ENCODE measurements around the gene KIAA0586.
"Not testable (repeated sequence)": the region's sequence is repeated elsewhere in the genome, so short reads cannot be mapped to it uniquely, and the experiment has no call there.

Gene KIAA0586

DNA sequence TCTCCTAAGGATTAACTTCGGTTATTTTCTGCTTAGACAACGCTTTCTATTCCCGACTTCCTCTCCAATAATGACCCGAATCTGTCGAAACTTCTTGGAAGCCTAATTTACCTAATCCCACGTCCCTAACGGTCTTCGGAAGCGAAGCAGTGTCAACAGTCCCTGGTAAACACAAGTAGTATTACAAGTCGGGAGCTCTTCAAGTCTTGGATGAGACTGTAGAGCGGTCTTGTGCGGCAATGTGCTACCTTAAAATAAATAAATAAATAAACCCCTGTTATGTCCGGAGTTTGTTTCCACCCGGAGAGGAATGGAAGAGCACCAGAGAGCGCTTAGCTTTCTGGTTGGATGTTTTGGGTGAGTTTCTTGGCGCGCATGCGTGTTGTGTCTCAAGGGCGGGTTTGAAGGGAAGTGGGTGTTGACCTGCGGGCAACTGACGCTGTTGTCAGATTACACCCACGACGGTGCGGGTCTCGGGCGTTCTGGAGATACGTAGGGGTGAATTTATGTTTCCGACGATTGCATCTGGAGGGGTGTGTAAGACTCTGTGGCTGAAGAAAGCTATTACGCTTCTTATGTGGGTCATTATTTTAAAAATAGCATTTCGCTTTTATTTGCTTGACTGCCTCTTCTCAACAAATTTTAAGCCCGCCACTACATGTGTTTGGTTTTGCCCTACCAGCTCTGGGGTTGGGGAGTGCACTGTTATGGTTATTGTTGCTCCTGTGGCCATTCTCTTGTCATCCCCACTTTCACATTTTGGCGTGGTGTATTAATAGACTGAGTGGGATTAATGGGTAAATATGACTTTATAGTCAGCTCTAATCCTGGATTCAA is at the start of gene KIAA0586, which contains the start of gene TIMM9:
Gene KIAA0586, plus strand, starts transcription at position 439 of the 837 bp plus-strand sequence. CDS start 546 bp downstream, outside the sequence.
Gene TIMM9, minus strand, starts transcription at position 251 of the 837 bp plus-strand sequence. CDS start 15,586 bp downstream, outside the sequence.
- DNase-seq, result no peak

DNA sequence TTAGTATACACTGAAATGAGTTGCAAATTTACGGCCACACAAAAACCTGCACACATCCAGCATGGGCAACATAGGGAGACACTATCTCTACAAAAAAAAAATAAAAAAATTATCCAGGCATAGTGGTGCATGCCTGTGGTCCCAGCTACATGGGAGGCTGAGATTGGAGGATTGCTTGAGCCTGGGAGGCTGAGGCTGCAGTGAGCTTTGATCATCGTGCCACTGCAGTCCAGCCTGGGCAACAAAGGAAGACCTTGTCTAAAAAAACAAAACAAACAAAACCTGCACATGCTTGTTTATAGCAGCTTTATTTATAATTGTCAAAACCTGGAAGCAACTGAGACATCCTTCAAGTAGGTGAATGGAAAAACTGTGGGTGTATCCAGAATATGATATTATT is 36.7 kb upstream of the KIAA0586 start:
- DNase-seq, result no peak

GRCh38 chr14:58395562-58395811 is 32.0 kb upstream of the KIAA0586 start:
- DNase-seq, result no peak

DNA sequence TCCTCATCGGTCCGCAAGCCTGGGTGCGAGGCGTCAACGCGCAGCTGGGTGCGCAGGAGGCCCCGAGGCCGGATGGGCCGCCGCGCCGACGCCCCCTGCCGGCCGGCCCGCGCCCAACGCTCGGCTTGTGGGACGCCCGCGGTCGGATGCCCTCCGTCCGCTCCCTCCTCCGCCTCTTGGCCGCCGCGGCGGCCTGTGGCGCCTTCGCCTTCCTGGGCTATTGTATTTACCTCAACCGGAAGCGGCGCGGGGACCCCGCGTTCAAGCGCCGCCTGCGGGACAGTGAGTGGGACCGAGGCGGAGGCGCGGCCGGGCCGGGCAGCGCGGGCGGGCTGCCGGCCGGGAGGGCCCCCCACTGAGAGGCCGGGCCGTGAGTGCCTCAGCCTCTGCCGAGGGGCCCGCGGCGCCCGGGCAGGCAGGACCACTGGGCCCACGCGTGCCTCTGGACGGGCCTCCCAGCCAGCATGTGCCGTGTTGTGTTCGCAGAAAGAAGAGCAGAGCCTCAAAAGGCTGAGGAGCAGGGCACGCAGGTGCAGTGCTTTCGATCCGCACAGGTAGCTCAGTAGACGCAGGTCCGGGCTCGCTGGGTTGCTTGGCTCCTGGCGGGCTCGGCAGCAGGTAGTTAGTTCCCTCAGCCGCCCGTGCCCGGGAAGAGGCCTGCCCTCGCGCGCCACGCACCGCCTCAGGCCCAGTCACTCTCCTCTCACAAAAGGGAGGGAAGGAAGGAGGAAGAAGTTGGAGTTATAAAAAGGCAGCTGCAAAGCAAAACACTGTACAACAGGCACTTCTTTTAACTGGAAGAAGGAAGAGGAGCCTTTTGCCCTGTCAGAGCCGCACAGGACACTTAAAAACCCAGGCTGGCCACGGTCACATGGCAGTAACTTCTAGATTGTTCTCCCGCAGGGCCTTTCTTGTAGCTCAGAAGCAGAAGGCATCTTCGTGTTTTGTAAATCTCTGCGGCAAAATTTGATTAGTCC is 31.4 kb upstream of the KIAA0586 start, which contains the start of gene TOMM20L:
Gene TOMM20L, plus strand, starts transcription at position 119 of the 977 bp plus-strand sequence. Its CDS starts 28 bp downstream, at position 147.
- DNase-seq, result no peak

DNA sequence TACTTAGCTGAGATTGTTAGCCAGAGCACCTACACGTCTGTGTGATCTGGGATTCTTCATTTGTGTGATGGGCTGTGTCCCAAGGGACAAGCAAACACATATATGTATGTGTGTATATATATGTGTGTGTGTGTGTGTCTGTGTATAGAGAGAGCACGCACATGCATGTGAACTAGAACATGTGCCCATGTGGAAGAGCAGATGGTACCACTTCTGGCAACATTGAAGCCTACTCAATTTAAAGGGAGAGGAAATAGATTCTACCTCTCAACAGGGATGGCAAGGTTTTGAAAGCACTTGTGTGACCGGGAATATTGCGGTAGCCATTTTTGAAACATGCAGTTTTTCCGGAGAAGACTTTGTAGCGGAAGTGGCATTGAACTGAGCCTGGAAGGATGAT is 30.4 kb upstream of the KIAA0586 start:
- DNase-seq, result no peak

DNA sequence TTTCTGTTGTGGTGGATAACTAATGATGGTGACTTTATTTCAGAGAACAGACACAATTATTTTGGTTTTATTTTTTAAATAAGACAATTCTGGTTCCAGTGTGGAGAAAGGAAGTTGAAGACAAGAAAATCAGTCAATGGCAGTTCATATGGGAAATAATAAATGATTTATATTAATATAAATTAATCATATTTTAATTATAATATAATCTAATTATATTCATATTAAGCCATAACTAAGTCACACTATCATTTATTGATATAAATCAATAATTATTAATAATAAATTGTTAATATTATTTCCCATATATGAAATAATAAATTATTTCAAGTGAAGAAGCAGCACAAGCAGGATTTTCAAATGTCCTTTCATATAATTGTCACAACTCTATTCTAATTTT is 29.0 kb upstream of the KIAA0586 start:
- no peak for DNase-seq

GRCh38 chr14:58398895-58399294 is 28.6 kb upstream of the KIAA0586 start:
- DNase-seq, result no peak

DNA sequence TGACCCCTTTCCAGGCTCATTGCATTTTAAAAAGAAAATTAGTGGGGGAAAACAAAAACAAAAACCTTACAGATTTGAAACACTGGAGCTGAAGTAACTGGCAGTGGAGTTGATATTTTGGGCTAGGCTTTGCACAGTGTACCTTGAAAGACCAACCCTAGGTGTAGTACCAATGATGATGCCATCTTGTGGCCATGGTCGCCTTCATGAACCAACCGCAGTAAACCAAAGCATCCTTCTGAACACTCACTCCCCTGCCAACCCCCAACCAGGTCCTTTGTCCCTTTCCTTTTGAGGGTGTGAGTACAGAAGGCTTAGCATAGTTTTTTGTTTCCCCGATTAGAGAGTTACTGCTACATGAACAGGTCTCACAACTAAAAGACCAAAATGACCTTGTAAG is 25.9 kb upstream of the KIAA0586 start:
- no peak for DNase-seq

DNA sequence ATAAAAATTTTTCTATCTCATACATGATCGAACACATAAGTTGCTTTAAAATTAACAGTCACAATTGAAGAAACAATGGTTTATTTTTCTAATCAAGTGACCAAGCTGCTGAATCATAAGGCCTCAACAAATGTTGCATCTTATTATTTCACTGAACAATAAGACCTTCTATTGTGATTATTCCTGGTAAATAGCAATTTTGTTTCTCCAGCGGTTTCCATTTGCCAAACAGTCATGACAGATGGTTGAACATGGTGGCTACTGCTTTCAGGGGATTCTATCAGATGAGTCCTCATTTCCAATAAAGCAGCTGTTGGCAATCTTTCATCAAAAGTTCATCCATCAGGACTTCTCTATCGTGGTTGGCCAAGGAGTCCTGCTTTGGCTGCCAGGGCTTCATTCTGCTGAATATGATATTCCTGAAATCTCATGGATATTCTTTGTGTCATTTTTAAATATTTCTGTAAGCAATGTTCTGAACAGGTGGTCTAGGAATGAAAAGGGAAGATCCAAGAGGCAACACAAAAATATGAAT is 18.8 kb upstream of the KIAA0586 start:
- DNase-seq, result no peak

- no peak for DNase-seq
These were observed 12.7 kb upstream of the KIAA0586 start for GRCh38 chr14:58414845-58415244.

DNA sequence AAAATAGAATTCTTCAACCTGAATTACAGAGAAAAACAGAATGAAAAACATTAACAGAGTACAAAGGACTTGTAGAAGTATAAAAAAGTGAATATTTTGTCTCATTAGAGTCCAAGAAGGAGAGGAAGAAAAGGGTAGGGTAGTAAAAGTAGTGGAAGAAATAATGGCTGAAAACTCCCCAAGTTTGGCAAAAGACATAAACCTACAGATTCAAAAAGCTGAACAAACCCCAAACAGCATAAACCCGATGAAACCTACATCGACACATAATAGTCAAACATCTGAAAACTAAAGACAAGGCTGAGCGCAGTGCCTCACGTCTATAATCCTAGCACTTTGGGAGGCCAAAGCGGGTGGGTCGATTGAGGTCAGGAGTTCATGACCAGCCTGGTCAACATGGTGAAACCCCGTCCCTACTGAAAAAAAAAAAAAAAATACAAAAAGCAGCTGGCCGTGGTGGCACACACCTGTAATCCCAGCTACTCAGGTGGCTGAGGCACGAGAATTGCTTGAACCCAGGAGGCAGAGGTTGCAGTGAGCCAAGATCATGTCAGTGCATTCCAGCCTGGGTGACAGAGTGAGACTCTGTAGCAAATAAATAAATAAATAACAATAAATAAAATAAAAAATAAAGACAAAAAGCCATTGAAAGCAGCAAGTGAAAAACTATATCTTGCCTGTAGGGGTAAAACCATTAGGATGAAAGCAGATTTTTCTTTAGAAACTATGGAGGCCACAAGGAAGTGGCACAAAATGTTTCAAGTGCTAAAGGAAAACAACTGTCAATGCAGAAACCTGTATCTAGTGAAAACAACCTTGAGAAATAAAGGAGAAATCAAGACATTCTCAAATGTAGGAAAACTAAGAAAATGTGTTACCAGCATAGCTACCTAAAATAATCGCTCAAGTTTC is 11.6 kb upstream of the KIAA0586 start:
- DNase-seq, result no peak

- not testable (repeated sequence) for DNase-seq
These were observed 10.6 kb upstream of the KIAA0586 start for GRCh38 chr14:58416934-58417333.

- DNase-seq, result no peak
These were observed 744 bp upstream of the KIAA0586 start for GRCh38 chr14:58426670-58427280.

DNA sequence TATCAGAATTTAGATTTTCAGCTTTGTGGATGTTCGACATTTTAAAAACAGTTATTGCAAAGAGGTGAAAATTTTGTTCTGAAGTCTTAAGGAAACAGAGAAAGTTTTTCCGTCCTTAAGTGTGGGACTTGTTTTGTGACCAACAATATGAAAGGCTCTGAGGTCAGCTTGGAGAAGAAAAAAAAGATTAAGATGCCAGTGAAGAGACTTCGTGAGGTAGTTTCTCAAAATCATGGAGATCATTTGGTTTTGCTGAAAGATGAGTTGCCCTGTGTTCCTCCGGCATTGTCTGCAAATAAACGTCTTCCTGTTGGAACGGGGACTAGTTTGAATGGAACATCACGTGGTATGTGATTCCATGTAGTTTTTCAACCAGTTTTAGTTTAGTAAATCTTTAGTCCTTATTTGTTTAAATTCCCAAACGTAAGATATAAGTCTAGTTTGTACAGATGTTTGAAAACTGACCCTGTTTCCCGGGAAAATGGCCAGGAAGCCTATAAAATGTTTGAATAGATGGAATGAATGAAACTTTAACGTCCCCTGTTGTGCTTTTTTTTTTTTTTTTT is 682 bp downstream of the KIAA0586 start:
- no peak for DNase-seq

GRCh38 chr14:58430156-58430555 is 2.6 kb downstream of the KIAA0586 start:
- no peak for DNase-seq

GRCh38 chr14:58439476-58439875 is 12.0 kb downstream of the KIAA0586 start:
- no peak for DNase-seq

DNA sequence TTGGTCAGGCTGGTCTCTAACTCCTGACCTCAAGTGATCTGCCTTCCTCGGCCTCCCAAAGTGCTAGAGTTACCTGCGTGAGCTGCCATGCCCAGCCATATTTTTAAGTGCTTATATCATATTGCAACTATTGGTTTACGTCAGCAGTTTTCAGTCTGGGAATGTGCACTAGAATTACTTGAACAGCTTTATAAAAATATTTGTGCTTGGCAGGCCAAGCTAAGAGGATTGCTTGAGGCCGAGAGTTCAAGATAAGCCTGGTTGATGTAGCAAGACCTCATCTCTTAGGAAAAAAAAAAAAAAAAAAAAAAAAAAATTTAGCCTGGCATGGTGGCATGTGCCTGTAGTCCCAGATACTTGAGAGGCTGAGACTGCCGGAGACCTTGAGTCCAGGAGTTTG is 17.1 kb downstream of the KIAA0586 start:
- no peak for DNase-seq

- no peak for DNase-seq
These were observed 28.2 kb downstream of the KIAA0586 start for GRCh38 chr14:58455593-58456265.

GRCh38 chr14:58460772-58461171 is 33.3 kb downstream of the KIAA0586 start:
- DNase-seq, result no peak

- DNase-seq, result no peak
These were observed 35.6 kb downstream of the KIAA0586 start for GRCh38 chr14:58463147-58463546.

DNA sequence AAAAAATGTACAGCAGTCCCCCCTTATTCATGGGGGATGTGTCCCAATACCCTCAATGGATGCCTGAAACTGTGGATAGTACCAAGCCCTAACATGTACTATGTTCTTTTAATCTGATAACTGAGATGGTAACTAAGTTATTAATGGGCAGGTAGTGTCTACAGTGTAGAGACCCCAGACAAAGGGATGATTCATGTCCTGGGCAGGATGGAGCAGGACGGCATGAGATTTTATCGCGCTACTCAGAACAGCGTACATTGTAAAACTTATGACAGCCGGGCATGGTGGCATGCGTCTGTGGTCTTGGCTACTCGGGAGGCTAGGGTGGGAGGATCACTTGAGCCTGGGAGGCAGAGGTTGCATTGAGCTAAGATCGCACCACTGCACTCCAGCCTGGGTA is 37.1 kb downstream of the KIAA0586 start:
- DNase-seq, result no peak

All from cortex of kidney (tissue), 1 donor.